Sigmoid colon (tissue), 7 donors: ENCODE measurements around the gene PRDM11. TPM values are rescaled to one million over a fixed set of nuclear protein-coding genes. Genes with fewer than 3 reads are reported as not detected.

Source experiments
- DNase-seq: peaks from one replicate; pipeline ENCODE4 v3.0.0-alpha.2; 2019
- H3K27ac ChIP-seq, 4 donors: fragments of 200-600 bp; sonication (generic); one replicate each; pipeline ENCODE4 v1.5.1; 2016 to 2019; ENCODE audit warnings: mild to moderate bottlenecking in 1 of 4
- H3K27me3 ChIP-seq, 3 donors: fragments of 200-600 bp; sonication (generic); one replicate each; pipeline ENCODE4 v1.5.1; 2019; ENCODE audit warnings: mild to moderate bottlenecking in 1 of 3
- H3K36me3 ChIP-seq, 4 donors: fragments of 200-600 bp; sonication (generic); one replicate each; pipeline ENCODE4 v1.5.1; 2016 to 2019
- H3K4me1 ChIP-seq, 4 donors: fragments of 200-600 bp; sonication (generic); one replicate each; pipeline ENCODE4 v1.5.1; 2017 to 2019
- H3K4me3 ChIP-seq, 4 donors: fragments of 200-600 bp; sonication (generic); one replicate each; pipeline ENCODE4 v1.5.1; 2017 to 2019; ENCODE audit warnings: mild to moderate bottlenecking in 2 of 4, moderate library complexity in 1 of 4
- H3K9me3 ChIP-seq, 4 donors: fragments of 200-600 bp in 3 of 4; sonication (generic) in 3 of 4; one replicate each; pipeline versions ENCODE4 v1.5.1 to v1.6.1; 2013 to 2019
- EP300 ChIP-seq, 4 donors: sonication (generic); formaldehyde crosslinking; IDR thresholded peaks; one replicate each; pipeline ENCODE4 v1.6.1; 2017; ENCODE audit warnings: antibody characterized with exemption in 4 of 4
- POLR2A ChIP-seq, 2 donors: fragments of 450-650 bp; IDR thresholded peaks; one replicate each; pipeline ENCODE4 v1.6.1; 2016; ENCODE audit warnings: antibody characterized with exemption in 2 of 2, mild to moderate bottlenecking in 2 of 2, moderate library complexity in 2 of 2
- POLR2AphosphoS5 ChIP-seq, 4 donors: sonication (generic); formaldehyde crosslinking; IDR thresholded peaks; one replicate each; pipeline ENCODE4 v1.6.1; 2017; ENCODE audit warnings: antibody characterized with exemption in 4 of 4
- WGBS, 2 donors: extraction: QIAGEN DNeasy Blood & Tissue Kit; methylation state at CpG; one replicate each; pipeline ENCODE4 v1.1.7; 2013; 5-methylcytosine and 5-hydroxymethylcytosine counted together
- intact Hi-C: fragments of 100-400 bp; cut with DNase I; formaldehyde crosslinking; loops from one replicate; pipeline ENCODE4 v1.15.1; 2023
- polyA plus RNA-seq, 3 donors: library from polyadenylated mRNA; stranded (reverse); fragments of 200-250 nt; gene quantifications; one replicate each; pipeline ENCODE4 v1.2.3, GENCODE V29; 2013
- total RNA-seq, 4 donors: library from RNA; depleted of rRNA; stranded (reverse); fragments of >200 nt; gene quantifications; one replicate each; pipeline ENCODE4 v1.1.0, GENCODE V29; 2016
- TF ChIP-seq, protein P1 (sequence below), 4 experiments: fragments of 450-650 bp in 3 of 4; fragments of 200-600 bp in 1 of 4; IDR thresholded peaks; one replicate each; pipeline ENCODE4 v1.5.1; 2016 to 2019; ENCODE audit warnings: antibody characterized with exemption in 4 of 4, mild to moderate bottlenecking in 3 of 4, moderate library complexity in 2 of 4
- donor health status: healthy with polysubstance abuse.
- donor health status: Bipolar disorder and iron deficiency.
- donor health status: healthy.

The PRDM11 gene
- total and polyA plus RNA-seq, 7 donors: 0.92 to 23.2 (median 12.7) TPM

DNA sequence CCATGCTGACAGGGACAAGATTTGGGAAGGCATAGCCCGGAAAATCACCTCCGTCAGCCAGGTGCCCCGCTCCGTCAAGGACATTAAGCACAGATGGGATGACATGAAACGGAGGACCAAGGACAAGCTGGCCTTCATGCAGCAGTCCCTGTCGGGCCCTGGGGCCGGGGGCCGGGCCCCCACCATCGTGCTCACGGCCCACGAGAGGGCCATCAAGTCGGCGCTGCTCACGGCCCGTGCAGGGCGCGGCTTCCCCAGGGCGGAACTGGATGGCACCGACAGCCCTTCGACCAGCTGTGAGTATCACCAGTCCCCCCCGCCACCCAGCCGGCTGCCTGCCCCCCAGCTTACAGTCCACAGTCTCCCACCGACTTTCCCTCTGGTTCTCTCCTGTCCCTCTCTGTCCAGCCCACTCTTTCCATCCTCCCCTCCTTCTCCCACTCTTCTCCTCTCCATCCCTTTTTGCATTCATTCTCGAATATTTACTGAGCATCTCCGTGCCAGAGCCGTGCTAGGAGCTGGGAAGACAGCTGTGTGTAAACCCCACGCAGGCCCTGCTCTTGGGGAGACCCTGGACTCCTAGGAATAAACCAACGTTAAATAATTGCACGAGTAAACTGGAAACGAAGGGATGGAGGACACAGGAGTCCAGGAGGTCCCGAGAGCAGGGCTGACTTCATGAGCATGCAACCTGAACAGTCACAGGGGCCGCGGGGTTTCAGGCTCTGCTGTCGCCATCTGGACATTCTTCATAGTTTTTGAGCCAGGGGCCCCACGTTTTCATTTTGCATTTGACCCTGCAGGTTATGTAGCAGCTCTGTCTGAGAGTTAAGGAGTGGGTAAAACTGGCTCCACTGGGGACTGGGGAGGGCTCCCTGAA, 62.8 kb downstream of the PRDM11 start:
- DNase-seq: no peak
- Histone ChIP-seq H3K27me3 (no peaks in the 10 kb centered on the region), H3K36me3 (peaks cover 8 to 31% (median 21%) of the 10 kb centered on the region in 4 donors), H3K4me1 (peaks cover 0 to 47% (median 42%) of the 10 kb centered on the region in 4 donors), H3K9me3 (no peaks in the 10 kb centered on the region), H3K4me3 (peak overlapping the region in 3 of 4 donors; percentile 7 to 29 (median 18)), H3K27ac (peak overlapping the region; percentile 87 to 95 (median 88))
- TF ChIP-seq, protein P1, sequence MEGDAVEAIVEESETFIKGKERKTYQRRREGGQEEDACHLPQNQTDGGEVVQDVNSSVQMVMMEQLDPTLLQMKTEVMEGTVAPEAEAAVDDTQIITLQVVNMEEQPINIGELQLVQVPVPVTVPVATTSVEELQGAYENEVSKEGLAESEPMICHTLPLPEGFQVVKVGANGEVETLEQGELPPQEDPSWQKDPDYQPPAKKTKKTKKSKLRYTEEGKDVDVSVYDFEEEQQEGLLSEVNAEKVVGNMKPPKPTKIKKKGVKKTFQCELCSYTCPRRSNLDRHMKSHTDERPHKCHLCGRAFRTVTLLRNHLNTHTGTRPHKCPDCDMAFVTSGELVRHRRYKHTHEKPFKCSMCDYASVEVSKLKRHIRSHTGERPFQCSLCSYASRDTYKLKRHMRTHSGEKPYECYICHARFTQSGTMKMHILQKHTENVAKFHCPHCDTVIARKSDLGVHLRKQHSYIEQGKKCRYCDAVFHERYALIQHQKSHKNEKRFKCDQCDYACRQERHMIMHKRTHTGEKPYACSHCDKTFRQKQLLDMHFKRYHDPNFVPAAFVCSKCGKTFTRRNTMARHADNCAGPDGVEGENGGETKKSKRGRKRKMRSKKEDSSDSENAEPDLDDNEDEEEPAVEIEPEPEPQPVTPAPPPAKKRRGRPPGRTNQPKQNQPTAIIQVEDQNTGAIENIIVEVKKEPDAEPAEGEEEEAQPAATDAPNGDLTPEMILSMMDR (IDR thresholded peaks at IDR 0.05): no peak
- TF ChIP-seq POLR2A (IDR thresholded peaks at IDR 0.05): no peak
- TF ChIP-seq POLR2AphosphoS5 (IDR thresholded peaks at IDR 0.05): no peak
- no peak for TF ChIP-seq EP300 (IDR thresholded peaks at IDR 0.05)
- WGBS, 2 donors: 85 to 90% methylated on average over 35 of the region's 35 CpGs
- intact Hi-C loops: loop anchor here (1.0 to 10.0 kb wide), 3 partner anchors 29 to 274 kb away; partner anchors contain the start of gene PRDM11

DNA sequence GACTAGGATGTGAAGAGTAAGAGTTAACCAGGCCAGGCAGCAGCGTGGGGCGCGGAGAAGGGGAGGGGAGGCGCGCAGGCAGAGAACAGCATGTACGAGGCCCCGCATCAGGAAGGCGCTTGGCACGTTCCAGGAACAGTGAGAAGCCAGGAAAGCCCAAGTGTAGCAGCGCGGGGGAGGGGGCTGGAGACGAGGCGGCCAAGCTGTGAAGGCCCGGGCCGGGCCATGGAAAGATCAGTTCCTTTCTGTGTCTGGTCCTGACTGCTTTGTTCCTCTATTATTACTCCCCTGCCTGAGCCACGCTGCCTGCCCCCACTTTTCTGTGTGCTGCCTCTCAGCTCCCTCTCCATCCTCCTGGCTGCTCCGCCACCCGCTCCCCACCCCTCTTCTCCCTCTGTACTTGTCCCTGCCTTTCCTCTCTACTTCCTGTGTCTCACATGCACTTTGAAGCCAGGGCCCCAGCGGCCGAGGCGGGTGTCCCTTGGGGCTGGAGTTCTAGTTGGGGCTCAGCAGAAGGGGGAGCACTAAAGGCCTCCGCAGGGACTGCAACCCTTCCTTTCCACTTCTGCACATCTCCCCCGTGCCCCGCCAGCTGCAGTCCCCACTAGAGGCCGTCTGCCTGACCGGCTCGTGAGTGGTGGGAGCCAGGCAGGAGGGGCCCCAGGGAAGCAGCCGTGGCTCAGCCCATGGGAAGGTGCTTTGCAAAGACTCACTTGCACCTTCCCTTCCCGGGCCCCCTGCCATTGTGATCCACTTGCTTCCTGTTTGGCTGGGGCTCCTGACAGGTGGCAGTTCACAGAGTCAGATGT, 63.7 kb downstream of the PRDM11 start:
- intact Hi-C loops: loop anchor here (1.0 to 10.0 kb wide), 3 partner anchors 30 to 275 kb away; partner anchors contain the start of gene PRDM11

DNA sequence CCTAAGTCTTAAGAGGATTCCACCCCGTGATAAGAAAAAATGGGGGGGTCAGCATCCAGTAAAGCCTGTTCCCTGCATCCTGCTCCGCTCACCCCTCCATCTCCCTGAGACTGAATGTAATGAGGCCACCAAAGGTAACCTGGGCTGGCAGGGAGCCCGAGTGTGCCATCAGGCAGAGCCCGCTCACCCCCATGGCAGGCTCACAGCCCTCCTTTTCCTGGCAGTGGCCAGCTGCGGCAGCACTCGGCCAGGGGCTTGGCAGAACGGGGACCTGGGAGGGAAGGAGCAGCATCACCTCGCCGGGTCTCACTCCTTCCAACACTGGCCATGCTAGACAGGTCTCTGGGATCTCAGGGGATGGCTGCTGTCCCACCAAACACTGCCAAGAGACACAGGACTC, 64.4 kb downstream of the PRDM11 start:
- intact Hi-C loops: no loop called here
- TF ChIP-seq EP300 (IDR thresholded peaks at IDR 0.05): no peak
- TF ChIP-seq POLR2A (IDR thresholded peaks at IDR 0.05): no peak
- TF ChIP-seq, protein P1 (IDR thresholded peaks at IDR 0.05): no peak
- TF ChIP-seq POLR2AphosphoS5 (IDR thresholded peaks at IDR 0.05): no peak
- Histone ChIP-seq H3K27ac (peak overlapping the region; percentile 87 to 95 (median 88)), H3K36me3 (peaks cover 8 to 16% (median 15%) of the 10 kb centered on the region in 4 donors), H3K9me3 (no peaks in the 10 kb centered on the region), H3K4me1 (peaks cover 0 to 50% (median 43%) of the 10 kb centered on the region in 4 donors), H3K4me3 (no peak overlapping the region), H3K27me3 (no peaks in the 10 kb centered on the region)
- WGBS, 2 donors: 91 to 95% methylated on average over 9 of the region's 9 CpGs
- peak; percentile 70 for DNase-seq

More for the DNA sequence above, 63.7 kb downstream of the PRDM11 start:
- no peaks in the 10 kb centered on the region for H3K9me3 ChIP-seq
- peak overlapping the region; percentile 87 to 95 (median 88) for H3K27ac ChIP-seq
- H3K4me1 ChIP-seq: peaks cover 0 to 47% (median 42%) of the 10 kb centered on the region in 4 donors
- no peaks in the 10 kb centered on the region for H3K27me3 ChIP-seq
- WGBS, 2 donors: 41 to 73% methylated on average over 29 of the region's 29 CpGs
- TF ChIP-seq EP300 (IDR thresholded peaks at IDR 0.05) (peak in 3 of 4 donors; percentile 76 to 95 (median 84)), POLR2AphosphoS5 (IDR thresholded peaks at IDR 0.05) (peak; percentile 73 to 90 (median 86)), POLR2A (IDR thresholded peaks at IDR 0.05) (peak in 1 of 2 donors; percentile 44)
- TF ChIP-seq, protein P1 (IDR thresholded peaks at IDR 0.05): no peak
- H3K4me3 ChIP-seq: peak overlapping the region in 3 of 4 donors; percentile 7 to 29 (median 18)
- DNase-seq: peak; percentile 98
- H3K36me3 ChIP-seq: peaks cover 8 to 23% (median 18%) of the 10 kb centered on the region in 4 donors

DNA sequence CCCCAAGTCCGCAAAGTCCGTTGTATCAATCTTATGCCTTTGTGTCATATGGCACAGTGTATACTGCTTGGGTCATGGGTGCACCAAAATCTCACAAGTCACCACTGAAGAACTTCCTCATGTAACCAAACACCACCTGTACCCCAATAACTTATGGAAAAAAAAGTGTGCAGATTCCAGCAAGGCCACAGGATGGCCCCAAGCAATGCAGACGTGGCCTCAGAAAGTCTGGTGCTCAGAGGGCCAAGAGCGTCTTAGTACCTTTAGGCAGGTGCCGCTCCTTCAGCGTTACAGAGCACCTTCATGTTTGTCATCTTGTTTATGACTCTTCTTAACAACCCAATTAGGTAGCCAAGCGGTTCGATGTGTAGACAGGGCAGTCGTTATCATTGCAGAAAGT, 65.3 kb downstream of the PRDM11 start:
- TF ChIP-seq, protein P1 (IDR thresholded peaks at IDR 0.05): peak in 1 of 4 experiments; percentile 6
- no peak for TF ChIP-seq POLR2AphosphoS5 (IDR thresholded peaks at IDR 0.05)
- Histone ChIP-seq H3K36me3 (peaks cover 8 to 15% (median 12%) of the 10 kb centered on the region in 4 donors), H3K4me1 (peaks cover 0 to 52% (median 43%) of the 10 kb centered on the region in 4 donors), H3K9me3 (no peaks in the 10 kb centered on the region), H3K27ac (peak overlapping the region in 3 of 4 donors; percentile 87 to 95 (median 88)), H3K27me3 (no peaks in the 10 kb centered on the region), H3K4me3 (no peak overlapping the region)
- WGBS, 2 donors: 39 to 73% methylated on average over 9 of the region's 9 CpGs
- intact Hi-C loops: no loop called here
- peak; percentile 28 for DNase-seq
